Middle frontal gyrus (tissue), 1 donor: ENCODE measurements around the gene EDEM3.
"Not testable (repeated sequence)": the region's sequence is repeated elsewhere in the genome, so short reads cannot be mapped to it uniquely, and the experiment has no call there.

Experiments
- DNase-seq: peaks from one replicate; pipeline ENCODE4 v3.0.0-alpha.2; 2015; ENCODE audit warnings: low spot score; ENCODE audit errors: extremely low spot score

Gene EDEM3

DNA sequence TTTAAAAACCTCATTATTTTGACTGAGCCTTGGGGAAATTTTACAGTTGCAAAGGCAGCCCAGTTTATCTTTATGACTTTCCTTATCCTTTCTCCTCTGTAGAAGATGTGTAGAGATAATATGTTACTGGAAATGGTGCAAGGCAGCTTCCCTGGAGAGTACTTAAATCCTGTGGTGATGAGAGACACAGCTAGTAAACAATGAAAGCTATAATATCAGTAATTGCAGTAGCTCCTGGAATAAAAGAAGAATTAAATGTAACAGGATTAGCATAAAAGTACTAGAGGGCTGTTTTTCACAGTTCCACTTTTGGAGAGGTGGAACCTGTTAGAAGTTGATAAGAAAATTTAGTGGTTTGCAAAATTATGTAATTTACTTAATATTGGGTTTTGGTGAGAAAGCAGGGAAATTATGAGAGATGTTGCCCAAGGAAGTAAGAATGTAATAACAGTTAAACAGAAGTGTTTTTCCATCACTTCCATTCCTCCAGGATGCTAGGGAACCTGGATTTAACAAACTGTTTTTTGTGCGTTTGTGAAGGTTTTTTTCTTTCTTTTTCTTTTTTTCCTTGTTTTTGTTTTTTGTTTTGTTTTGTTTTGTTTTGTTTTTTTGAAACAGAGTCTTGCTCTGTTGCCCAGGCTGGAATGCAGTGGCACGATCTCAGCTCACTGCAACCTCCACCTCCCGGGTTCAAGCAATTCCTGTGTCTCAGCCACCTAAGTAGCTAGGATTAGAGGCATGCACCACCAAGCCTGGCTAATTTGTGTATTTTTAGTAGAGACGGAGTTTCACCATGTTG is 15.7 kb upstream of the EDEM3 start:
- DNase-seq, result no peak

DNA sequence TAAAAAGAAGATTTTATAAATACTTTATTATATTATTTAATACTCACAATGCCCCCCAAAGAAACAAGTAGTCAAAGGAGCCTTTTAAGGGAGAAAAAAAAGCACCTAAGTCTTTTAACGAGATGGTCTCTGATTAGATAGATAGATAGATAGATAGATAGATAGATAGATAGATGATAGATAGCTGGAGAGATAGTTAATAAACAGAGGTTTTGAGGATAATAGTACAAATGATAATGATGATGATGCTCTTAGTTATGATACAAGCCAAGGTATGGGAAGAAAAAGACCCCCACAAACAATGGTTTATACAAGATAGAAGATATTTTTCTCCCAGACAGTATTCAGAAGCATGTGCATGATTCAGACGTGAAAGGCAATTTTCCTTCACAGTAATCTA is 14.6 kb upstream of the EDEM3 start:
- no peak for DNase-seq

DNA sequence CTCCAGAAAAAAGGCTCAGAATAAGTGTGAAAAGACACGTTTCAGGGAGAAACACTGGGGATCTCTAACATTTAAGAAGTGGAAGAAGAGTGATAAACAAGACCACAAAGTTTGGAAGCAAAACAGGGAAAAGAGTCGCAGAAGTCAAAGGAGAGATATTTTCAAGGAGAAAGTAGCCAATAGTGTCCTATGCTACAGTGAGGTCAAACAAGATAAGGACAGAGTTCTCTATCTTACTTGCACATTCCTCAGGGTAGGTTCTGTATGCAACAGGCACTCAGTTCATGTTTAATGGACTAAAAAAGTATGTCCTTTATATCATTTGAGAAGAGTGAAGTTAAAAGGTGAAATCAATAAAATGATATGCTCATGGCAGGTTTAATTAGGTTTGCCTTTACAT is 13.8 kb upstream of the EDEM3 start:
- DNase-seq, result no peak

DNA sequence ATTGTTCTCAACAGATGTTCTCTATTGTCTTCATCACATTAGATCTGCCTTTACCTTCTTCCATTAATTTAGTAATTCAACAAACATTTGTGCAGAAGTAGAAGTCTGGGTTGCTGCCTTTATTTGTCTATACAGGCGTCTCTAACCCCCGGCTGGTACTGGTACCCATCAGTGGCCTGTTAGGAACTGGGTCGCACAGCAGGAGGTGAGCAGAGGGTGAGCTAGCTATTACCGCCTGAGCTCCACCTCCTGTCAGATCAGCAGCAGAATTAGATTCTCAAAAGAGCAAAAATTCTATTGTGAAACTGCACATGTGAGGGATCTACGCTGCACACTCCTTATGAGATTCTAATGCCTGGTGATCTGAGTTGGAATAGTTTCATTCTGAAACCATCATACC is 12.9 kb upstream of the EDEM3 start:
- no peak for DNase-seq

DNA sequence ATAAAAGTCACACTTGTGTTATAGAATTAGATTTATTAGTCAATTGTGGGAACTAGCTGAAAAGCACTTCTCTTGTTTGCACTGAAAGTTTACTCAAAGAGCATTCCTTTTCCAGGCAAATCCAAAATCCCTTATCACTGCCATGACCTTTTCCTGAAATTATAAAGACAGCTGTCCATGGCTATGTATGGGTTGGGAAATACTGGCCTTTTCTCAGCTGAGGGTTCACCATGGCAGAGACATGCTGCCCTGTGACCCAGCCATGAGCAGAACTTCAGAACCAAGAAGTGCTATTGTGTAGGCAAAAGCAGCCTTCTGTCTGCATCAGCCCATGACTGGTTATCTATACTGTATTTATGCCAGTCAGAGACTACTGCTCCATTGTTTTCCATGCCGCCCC is 9.8 kb upstream of the EDEM3 start:
- no peak for DNase-seq

DNA sequence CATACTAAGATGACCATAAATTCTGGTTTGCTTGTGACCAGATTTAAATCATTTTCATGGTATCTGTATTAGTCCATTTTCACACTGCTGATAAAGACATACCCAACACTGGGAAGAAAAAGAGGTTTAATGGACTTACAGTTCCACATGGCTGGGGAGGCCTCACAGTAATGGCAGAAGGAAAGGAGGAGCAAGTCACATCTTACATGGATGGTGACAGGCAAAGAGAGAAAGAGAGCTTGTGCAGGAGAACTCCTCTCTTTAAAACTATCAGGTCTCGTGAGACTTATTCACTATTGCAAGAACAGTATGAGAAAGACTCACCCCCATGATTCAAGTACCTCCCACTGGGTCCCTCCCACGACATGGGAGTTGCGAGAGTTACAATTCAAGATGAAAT is 8.9 kb upstream of the EDEM3 start:
- DNase-seq, result not testable (repeated sequence)

DNA sequence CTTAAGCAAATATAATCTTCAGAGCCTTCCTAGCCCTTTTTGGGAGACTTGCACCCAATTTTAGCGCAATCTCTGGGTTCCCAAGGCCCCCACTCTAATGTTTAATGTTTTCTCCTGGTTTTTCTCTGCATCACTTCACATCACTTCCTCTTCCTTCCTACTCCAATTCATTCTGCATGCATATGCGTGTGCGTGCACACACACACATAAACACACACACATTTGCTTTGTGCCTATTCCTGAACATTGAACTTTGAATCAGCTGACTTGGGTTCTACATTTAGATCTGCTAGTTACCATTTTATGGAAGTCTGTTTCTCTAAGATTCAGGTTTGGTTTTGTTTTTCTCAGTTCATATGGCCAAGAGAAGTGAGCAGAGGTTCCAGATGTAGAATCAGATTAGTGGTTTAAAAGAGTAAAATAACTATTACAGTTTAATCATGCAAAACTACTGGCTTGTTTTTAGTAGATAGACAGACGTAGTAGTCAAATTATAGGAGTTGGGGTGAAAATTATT is 7.4 kb upstream of the EDEM3 start:
- DNase-seq, result no peak

DNA sequence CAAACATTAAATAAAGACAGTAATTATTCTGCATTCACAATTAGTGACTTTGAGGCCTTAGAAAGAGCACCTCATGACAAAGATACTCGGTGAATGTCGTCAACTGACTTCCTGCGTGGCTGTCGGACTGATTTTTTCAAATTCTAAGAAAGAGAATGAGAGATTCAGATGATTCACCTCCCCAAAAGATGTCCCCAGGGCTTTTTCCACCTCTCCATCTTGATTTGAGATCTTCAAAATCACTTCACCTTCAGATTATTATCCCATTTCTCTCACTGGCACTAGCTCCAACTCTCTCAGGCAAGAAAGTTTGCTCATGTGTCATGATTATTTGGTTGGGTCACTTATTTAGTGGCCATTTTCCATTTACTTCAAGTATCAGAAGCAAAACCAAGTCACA is 5.0 kb upstream of the EDEM3 start:
- DNase-seq, result no peak

DNA sequence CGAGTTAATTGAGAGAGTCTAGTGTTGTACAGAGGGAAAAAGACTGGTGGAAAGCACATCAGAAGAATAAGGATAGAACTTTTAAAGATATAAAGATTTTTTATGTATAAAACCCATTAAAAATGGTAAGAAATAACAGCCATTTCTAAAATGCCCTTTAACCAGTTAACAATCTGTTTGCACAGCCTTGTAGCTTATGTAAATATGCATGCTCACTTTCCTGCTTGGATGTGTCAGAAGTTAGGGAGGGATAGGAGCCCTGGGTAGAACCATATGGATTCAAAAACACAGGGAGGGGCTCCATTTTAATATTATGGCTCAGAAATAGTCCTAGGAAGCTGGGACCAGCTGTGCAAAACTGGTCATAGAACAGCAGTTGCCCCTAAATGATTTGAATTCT is 4.5 kb upstream of the EDEM3 start:
- no peak for DNase-seq

DNA sequence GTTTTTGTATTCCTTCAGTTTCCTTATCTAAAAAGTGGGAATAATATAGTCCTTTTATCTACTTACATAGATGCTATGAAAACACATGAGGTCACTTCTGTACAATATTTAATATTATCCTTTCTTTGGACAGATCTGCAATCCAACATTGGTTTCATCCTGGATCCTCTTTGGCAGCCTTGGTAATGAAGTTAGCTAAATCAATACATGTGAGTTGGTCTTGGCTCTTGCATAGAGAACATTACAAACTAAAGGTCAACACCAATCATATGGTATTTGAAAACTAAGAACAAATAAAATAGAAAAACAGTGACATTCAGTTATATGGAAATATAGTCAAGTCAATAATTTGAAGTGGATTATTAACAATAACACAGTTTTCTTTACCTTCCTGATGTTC is 3.2 kb upstream of the EDEM3 start:
- DNase-seq, result no peak

DNA sequence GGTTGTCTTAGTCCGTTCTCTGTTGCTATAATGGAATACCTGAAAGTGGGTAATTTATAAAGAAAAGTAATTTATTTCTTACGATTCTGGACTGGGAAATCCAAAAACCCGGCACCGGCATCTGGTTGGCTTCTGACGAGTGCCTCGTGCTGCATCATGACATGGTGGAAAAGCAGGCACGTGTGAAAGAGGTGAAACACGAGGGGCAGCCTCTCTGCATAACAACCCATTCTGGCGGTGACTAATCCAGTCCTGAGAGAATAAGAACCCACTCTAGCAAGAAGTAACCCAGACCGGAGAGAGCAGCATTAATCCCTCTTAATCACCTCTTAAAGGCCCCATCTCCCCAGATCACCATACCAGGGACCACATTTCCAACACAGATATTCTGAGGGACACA is 2.7 kb upstream of the EDEM3 start:
- no peak for DNase-seq

DNA sequence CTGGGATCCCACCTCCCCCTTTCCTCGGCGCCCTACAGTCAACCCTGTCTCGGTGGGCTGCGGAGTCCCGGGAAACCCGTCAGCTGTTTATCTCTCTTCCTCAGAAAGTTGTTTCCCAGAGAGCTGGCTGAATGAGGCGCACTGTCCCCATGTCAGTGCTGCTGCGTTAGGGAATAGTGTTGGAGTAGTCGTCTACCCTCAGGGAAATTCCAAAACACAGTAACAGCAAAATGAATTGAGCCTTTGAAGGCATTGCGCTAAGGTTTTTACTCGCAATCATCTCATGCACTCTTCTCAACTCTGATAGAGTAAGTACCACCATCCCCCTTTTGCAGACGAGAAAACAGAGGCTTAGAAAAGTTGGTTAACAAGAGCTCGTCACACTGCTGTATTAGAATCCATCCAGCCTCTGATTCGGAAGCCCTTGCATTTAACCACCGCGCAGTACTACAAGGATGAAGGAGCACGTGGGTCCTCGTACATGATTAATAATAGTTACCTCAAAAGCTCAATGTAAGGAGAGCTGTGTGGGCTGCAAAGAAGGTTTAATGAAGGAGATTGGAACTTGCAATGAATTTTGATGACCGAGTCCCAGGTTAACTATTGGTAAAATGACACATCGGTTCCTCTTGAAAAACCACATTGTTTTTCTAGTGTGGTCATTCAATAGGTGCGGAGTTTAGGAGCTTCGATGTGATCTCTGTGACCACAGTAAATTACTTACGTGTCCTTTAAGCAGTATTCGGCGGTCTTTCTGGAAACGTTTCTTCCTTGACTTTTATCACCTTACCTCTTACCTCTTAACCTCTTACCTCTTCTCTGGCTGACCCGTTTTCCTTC is 788 bp upstream of the EDEM3 start:
- DNase-seq, result peak; percentile 20

DNA sequence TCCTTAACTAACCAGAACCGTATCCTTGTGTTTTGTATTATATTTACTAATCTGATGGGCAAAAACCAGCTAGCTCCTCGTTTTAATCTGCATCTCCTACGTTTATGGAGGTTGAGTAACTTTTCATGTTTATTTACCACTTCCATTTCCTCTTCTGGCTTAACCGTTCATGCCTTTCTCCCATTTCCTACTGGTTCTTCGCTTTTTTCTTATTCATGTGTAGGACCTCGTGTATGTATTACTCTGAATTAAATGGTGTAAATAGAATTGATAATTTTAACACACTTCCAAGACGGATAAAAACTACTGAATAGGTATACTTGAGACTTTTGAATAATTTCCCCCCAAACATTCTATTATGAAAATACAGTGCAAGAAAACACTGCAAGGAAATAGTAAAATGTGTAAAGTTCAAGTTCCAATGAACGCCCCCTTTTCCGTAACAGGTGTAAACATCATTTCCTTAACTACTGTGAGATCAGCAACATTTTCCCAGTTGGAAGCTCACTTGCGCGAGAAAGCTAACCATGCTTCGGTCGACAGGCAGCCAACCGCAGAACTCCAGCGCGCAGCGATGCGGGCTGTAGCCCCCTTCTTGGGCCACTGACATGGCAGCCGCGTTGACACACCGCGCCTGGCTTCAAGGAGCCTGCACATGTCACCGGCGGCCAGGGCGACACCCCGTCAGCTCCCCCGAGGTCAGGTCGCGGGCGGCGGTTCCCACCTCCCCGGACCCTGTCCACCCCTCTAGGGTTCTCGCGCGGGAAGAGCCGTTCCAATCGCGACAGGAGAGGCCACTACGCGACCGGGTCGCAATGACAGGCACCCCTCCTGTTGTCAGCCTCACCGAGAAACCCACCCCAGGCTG is 816 bp downstream of the EDEM3 start:
- no peak for DNase-seq

DNA sequence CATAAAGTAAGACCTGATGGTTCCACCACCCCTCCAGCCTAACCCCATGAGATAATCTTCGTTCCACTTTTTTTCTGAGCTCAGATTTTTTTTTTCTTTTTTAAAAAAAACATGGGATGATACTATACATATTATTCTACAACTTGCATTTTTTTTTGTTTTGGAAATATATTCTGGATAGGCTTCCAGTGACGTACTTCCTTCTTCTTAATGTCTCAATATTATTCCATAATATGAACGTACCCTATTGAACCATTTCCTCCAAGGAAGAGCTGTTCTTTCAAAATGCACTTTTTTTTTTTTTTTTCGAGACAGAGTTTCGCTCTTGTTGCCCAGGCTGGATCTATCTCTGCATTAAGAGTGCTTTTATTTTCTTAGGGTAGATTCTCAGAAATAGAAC is 1.5 kb downstream of the EDEM3 start:
- no peak for DNase-seq

DNA sequence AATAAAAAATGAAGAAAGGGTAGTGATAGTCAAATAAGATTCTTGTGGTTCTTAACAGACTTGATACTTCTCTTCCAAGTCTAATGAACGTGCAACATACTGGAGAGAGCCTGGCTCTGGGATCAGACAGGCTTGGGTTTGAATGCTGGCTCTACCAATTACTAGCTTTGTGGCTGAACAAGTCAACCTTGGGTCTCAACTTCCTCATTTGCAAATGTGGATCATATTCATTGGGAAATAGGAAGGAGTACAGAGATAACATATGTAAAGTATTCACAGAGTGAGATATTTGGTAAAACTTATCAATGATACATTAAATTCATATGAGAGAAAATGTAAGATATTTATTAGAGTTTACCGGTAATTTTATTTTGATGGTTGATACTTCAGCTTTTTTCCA is 2.0 kb downstream of the EDEM3 start:
- DNase-seq, result no peak

DNA sequence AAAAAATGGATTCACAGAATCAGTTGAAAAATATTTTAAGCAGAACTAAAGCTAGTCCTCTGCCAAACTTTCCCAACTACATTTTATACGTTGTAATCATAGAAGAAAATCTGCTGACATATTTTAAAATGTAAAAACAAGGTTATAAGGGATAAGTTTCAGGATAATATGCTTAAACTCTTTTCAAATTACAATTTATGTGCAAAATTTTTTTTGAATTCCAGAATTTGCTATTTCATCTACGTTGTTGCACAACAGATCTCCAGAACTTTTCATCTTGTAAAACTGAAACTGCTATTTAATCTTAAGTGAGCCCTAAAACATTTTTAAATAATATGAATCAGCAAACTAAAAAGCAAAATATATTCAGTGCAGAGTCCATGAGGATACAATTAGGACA is 5.9 kb downstream of the EDEM3 start:
- DNase-seq, result no peak

DNA sequence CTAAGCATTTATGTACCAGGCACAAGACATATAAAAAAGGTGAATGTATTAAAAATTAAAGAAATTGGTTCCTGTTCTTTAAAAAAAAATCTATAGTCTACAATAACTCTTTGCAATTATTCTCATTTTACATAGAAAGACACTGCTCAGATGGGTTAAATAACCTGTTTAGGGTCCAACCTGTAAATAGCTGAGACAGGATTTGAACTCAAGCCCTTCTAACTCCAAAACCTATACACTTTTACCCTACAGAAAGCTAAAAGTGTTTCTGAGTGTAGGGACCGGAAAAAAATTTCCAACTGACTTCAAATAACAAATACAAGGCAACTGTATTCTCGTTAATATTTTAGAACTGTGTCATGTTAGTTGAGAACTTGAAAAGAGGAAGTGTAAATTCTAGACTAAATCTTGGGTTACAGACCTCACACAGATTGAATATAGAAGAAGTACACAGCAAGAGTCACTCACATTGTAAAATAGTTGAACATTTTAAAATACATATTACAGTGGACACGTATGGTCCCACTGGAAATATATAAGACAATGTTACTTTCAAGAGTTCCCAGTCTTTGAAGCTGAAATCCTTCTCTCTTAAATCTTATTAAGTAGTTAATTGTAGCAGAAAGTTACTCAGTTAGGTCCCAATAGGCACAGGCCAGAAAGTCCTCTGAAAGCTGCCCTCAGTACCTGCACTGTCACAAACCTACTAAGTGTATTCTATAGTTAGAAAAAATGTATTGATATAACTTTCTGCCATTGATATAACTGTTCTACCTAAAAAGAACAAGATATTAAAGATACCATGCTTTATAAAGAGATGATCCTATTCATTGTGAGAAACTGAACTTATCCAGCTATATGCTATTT is 7.3 kb downstream of the EDEM3 start:
- DNase-seq, result no peak

DNA sequence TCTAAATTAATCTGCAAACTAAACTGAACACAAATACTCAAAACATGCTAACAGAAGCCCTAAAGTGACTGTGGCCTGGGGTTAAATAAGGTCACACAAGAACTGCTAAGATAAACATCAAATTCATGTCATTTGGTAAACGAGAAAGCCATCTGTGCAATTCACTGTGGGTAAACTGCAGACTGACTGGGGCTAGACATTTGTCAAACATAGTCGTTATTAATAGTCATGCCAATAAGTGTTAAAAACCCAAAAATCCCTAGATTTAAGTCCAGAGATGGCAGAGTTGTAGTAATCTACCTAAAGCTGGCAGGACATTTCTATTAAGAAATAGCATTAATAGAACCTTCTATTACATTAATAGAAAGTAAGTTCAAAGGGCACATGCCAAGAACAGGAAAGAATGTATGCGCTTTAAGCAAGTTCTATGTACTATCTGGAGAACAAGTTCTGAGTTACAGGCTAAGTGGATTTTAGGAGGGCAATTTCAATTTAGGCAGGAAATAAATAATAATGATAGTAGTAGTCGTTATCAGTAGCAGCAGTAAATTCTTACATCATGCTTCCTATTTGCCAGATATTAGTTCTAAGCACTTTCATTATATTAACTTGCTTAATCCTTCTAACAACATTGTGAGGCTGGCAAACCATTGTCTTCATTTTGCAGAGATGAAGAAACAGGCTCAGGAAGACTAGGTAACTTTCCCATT is 8.6 kb downstream of the EDEM3 start:
- DNase-seq, result no peak

DNA sequence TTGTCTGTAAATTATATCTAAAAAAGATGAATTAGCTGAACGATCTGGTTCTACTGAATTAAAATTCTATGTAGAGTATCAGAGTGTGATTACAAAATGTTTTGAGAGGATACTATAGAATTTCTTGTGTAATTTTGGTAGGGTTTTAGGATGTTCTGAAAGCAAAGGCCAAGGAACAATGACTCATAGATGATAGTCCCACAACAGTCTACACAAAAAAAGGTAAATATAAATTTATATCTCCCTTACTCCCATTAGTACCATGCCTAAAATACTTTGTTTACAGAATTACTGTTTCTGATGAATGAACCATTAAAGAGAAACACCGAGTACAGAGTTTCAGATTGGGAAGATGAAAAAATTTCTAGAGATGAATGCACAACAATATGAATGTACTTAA is 9.5 kb downstream of the EDEM3 start:
- DNase-seq, result no peak
